ACC112 (cell line): ENCODE results near the gene ASB1.

Experiments used
- H2AFZ ChIP-seq: fragments of 200-600 bp; sonication (generic); one replicate; pipeline ENCODE4 v1.6.0; 2017; ENCODE audit warnings: antibody characterized with exemption, low read length; ENCODE audit not compliant: unreplicated experiment
- H3K27ac ChIP-seq: fragments of 200-600 bp; sonication (generic); 2 replicates; pipeline ENCODE4 v1.5.1; 2014; ENCODE audit warnings: low read depth, mild to moderate bottlenecking, antibody characterized with exemption, low read length, moderate library complexity
- H3K27me3 ChIP-seq: fragments of 200-600 bp; sonication (generic); 2 replicates; pipeline ENCODE4 v1.6.1; 2014; ENCODE audit warnings: mild to moderate bottlenecking, antibody characterized with exemption, low read length, moderate library complexity, mixed read lengths; ENCODE audit not compliant: insufficient read depth
- H3K36me3 ChIP-seq: fragments of 200-600 bp; sonication (generic); 2 replicates; pipeline ENCODE4 v1.6.1; 2016; ENCODE audit warnings: mild to moderate bottlenecking, antibody characterized with exemption, low read length, moderate library complexity, mixed read lengths; ENCODE audit not compliant: insufficient read depth
- H3K4me1 ChIP-seq: fragments of 200-600 bp; sonication (generic); one replicate; pipeline ENCODE4 v1.6.1; 2016; ENCODE audit warnings: low read length, mixed read lengths; ENCODE audit not compliant: insufficient read depth, unreplicated experiment, control insufficient read depth
- H3K4me3 ChIP-seq: fragments of 200-600 bp; sonication (generic); 2 replicates; pipeline ENCODE4 v1.5.1; 2014; ENCODE audit warnings: mild to moderate bottlenecking, low read depth, low read length
- H3K79me2 ChIP-seq: fragments of 200-600 bp; sonication (generic); one replicate; pipeline ENCODE4 v1.6.0; 2016; ENCODE audit warnings: low read length; ENCODE audit not compliant: control insufficient read depth, unreplicated experiment, insufficient read depth

The ASB1 gene

GRCh38 chr2:238484522-238485452 lies 58.1 kb downstream of the ASB1 start:
- Histone ChIP-seq H3K4me3 (no peak overlapping the region), H3K27me3 (no peaks in the 10 kb centered on the region), H3K4me1 (no peaks in the 10 kb centered on the region), H3K27ac (no peak overlapping the region), H3K36me3 (no peaks in the 10 kb centered on the region), H3K79me2 (no peaks in the 10 kb centered on the region), H2AFZ (no peak overlapping the region)

GRCh38 chr2:238486123-238486848 lies 59.6 kb downstream of the ASB1 start:
- no peaks in the 10 kb centered on the region for H3K36me3 ChIP-seq
- no peaks in the 10 kb centered on the region for H3K4me1 ChIP-seq
- no peaks in the 10 kb centered on the region for H3K27me3 ChIP-seq
- H3K4me3 ChIP-seq = no peak overlapping the region
- H2AFZ ChIP-seq = no peak overlapping the region
- H3K79me2 ChIP-seq = no peaks in the 10 kb centered on the region
- H3K27ac ChIP-seq = no peak overlapping the region

GRCh38 chr2:238487134-238487533 lies 60.4 kb downstream of the ASB1 start:
- H3K36me3 ChIP-seq = no peaks in the 10 kb centered on the region
- H3K27ac ChIP-seq = no peak overlapping the region

GRCh38 chr2:238487652-238488346 lies 61.1 kb downstream of the ASB1 start:
- H3K79me2 ChIP-seq = no peaks in the 10 kb centered on the region
- H3K27me3 ChIP-seq = no peaks in the 10 kb centered on the region

More at GRCh38 chr2:238487134-238487533, 60.4 kb downstream of the ASB1 start:
- no peaks in the 10 kb centered on the region for H3K27me3 ChIP-seq
- no peak overlapping the region for H2AFZ ChIP-seq
- H3K4me1 ChIP-seq = no peaks in the 10 kb centered on the region
- H3K4me3 ChIP-seq = no peak overlapping the region
- H3K79me2 ChIP-seq = no peaks in the 10 kb centered on the region

GRCh38 chr2:238488347-238488826 lies 61.7 kb downstream of the ASB1 start:
- H3K4me3 ChIP-seq = no peak overlapping the region
- no peak overlapping the region for H2AFZ ChIP-seq
- no peaks in the 10 kb centered on the region for H3K36me3 ChIP-seq
- no peaks in the 10 kb centered on the region for H3K4me1 ChIP-seq
- no peak overlapping the region for H3K27ac ChIP-seq
- H3K27me3 ChIP-seq = no peaks in the 10 kb centered on the region
- H3K79me2 ChIP-seq = no peaks in the 10 kb centered on the region

More at GRCh38 chr2:238487652-238488346, 61.1 kb downstream of the ASB1 start:
- Histone ChIP-seq H3K36me3 (no peaks in the 10 kb centered on the region), H3K27ac (no peak overlapping the region), H3K4me1 (no peaks in the 10 kb centered on the region), H3K4me3 (no peak overlapping the region), H2AFZ (no peak overlapping the region)

GRCh38 chr2:238489431-238489830 lies 62.7 kb downstream of the ASB1 start:
- Histone ChIP-seq H3K27ac (no peak overlapping the region), H3K27me3 (0 out of 2 replicates have a peak, but pooled peaks cover 3% of the 10 kb centered on the region), H3K36me3 (no peaks in the 10 kb centered on the region), H3K4me1 (no peaks in the 10 kb centered on the region), H3K79me2 (no peaks in the 10 kb centered on the region), H2AFZ (no peak overlapping the region), H3K4me3 (no peak overlapping the region)

GRCh38 chr2:238489896-238490295 lies 63.2 kb downstream of the ASB1 start:
- 0 out of 2 replicates have a peak, but pooled peaks cover 3% of the 10 kb centered on the region for H3K27me3 ChIP-seq
- no peaks in the 10 kb centered on the region for H3K4me1 ChIP-seq
- no peaks in the 10 kb centered on the region for H3K79me2 ChIP-seq
- H3K36me3 ChIP-seq = no peaks in the 10 kb centered on the region
- no peak overlapping the region for H2AFZ ChIP-seq
- no peak overlapping the region for H3K4me3 ChIP-seq
- H3K27ac ChIP-seq = no peak overlapping the region

GRCh38 chr2:238492840-238493239 lies 66.1 kb downstream of the ASB1 start:
- Histone ChIP-seq H3K4me1 (no peaks in the 10 kb centered on the region), H2AFZ (no peak overlapping the region), H3K27me3 (0 out of 2 replicates have a peak, but pooled peaks cover 8% of the 10 kb centered on the region), H3K4me3 (no peak overlapping the region), H3K36me3 (no peaks in the 10 kb centered on the region), H3K79me2 (no peaks in the 10 kb centered on the region), H3K27ac (no peak overlapping the region)

GRCh38 chr2:238493411-238493810 lies 66.7 kb downstream of the ASB1 start:
- Histone ChIP-seq H3K4me1 (no peaks in the 10 kb centered on the region), H3K36me3 (no peaks in the 10 kb centered on the region), H3K4me3 (no peak overlapping the region), H3K79me2 (no peaks in the 10 kb centered on the region), H3K27me3 (0 out of 2 replicates have a peak, but pooled peaks cover 8% of the 10 kb centered on the region), H3K27ac (no peak overlapping the region), H2AFZ (no peak overlapping the region)

- H3K4me3 ChIP-seq = no peak overlapping the region
- H3K4me1 ChIP-seq = no peaks in the 10 kb centered on the region
- no peaks in the 10 kb centered on the region for H3K79me2 ChIP-seq
- H3K27ac ChIP-seq = no peak overlapping the region
- no peak overlapping the region for H2AFZ ChIP-seq
- H3K36me3 ChIP-seq = no peaks in the 10 kb centered on the region
- 0 out of 2 replicates have a peak, but pooled peaks cover 8% of the 10 kb centered on the region for H3K27me3 ChIP-seq
Observed at GRCh38 chr2:238493880-238494572, 67.3 kb downstream of the ASB1 start.
